Astrocyte of the cerebellum (primary cell): ENCODE measurements around the gene CRYGN.

Source experiments
- DNase-seq: peaks from one replicate; pipeline ENCODE4 v3.0.0-alpha.2; 2011; ENCODE audit warnings: low read depth
- H3K4me3 ChIP-seq: 2 replicates; pipeline ENCODE4 v1.5.1; 2011; ENCODE audit warnings: mild to moderate bottlenecking, low read depth, low read length, moderate library complexity
- in situ Hi-C: cut with HindIII; loops from 2 replicates; pipeline ENCODE4 v1.10.0; 2017; ENCODE audit warnings: low sequenced_read_pairs
- TF ChIP-seq, protein P1 (sequence below): IDR thresholded peaks from 2 replicates; pipeline ENCODE4 v1.5.1; 2012; ENCODE audit warnings: low read length, low read depth, moderate library complexity, mild to moderate bottlenecking; ENCODE audit errors: missing control alignments

Gene CRYGN

DNA sequence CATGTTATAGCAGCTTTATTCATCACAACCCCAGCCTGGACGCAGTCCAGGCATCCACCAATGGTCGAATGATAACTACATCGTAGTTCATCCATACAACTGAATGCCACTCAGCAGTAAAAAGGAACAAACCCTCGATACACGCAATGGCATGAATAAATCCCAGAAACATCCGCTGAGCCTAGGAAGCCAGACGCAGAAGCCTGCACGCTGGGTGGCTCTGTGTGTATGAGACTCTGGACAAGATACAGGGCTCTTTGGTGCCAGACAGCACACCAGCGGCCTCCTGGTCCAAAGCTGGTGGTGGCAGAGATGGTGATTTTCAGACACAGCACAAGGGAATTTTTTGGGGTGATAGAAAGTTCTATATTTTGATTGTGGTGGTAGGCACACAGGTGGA, 10.0 kb upstream of the CRYGN start:
- no peak for DNase-seq

DNA sequence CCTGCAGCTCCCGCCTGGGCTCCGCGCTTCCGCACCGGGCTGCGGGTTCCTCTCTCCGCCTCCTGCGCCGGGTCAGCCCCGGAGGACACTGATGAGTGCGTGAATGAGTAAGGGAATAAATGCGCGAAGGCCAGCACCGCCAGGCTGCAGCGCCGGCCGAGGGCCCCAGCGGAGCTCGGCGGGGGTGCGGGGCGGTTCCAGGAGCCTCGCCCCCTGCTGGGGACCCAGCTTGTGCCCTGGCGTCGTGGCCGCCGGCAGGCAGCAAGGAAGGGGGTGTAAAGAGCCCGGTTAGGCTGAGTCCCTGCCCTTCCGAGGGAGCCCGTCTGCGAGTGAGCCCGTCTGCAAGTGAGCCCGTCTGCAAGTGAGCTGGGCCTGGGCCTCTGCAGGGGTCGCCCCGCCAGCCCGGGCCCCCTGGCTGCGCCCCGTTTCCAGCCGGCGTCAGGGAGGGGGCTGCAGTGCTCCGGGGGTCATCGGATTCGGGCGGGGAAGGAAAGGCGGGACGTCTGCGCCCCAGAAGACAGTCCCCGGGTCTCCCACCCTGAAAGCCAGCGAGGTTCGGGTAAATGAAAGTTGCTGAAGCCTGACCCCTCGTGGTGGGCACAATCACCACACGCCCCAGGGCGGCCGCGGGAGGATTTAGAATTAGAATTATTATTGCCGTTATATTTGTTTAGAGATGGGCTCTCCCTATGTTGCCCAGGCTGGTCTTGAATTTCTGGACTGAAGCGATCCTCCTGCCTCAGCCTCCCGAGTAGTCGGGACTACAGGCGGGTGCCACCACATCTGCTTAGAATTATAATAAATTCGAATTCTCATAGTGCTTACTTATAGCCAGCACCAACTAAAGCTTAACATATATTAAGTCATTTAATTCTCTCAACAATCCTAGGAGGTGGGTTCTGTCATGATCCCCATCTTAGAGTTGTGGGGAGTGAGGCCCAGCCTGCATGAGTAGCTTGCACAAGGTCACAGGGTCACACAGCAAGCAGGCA, 8.6 kb upstream of the CRYGN start:
- H3K4me3 ChIP-seq: peak overlapping the region; percentile 27
- no peak for DNase-seq
- TF ChIP-seq, protein P1, sequence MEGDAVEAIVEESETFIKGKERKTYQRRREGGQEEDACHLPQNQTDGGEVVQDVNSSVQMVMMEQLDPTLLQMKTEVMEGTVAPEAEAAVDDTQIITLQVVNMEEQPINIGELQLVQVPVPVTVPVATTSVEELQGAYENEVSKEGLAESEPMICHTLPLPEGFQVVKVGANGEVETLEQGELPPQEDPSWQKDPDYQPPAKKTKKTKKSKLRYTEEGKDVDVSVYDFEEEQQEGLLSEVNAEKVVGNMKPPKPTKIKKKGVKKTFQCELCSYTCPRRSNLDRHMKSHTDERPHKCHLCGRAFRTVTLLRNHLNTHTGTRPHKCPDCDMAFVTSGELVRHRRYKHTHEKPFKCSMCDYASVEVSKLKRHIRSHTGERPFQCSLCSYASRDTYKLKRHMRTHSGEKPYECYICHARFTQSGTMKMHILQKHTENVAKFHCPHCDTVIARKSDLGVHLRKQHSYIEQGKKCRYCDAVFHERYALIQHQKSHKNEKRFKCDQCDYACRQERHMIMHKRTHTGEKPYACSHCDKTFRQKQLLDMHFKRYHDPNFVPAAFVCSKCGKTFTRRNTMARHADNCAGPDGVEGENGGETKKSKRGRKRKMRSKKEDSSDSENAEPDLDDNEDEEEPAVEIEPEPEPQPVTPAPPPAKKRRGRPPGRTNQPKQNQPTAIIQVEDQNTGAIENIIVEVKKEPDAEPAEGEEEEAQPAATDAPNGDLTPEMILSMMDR: peak; percentile 81
- in situ Hi-C loops: loop anchor here (5.0 kb wide), 1 partner anchor 81 kb away; no protein-coding TSS in a partner anchor

More for the DNA sequence above, 10.0 kb upstream of the CRYGN start:
- H3K4me3 ChIP-seq: no peak overlapping the region
- in situ Hi-C loops: loop anchor here (5.0 kb wide), 1 partner anchor 83 kb away; no protein-coding TSS in a partner anchor
- TF ChIP-seq, protein P1: no peak

DNA sequence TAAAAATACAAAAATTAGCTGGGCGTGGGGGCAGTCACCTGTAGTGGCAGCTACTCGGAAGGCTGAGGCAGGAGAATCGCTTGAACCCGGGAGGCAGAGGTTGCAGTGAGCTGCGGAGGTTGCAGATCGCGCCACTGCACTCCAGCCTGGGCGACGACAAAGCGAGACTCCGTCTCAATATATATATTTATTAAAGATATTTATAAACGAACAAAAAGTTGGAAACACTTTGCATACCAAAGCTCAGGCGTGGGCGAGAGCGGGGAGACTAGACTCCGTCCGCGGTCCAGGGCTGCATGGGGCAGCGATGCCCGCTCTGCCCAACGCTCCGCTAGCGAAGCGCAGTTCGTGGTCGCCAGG, 7.9 kb upstream of the CRYGN start:
- peak overlapping the region; percentile 27 for H3K4me3 ChIP-seq
- in situ Hi-C loops: loop anchor here (5.0 kb wide), 1 partner anchor 81 kb away; no protein-coding TSS in a partner anchor
- no peak for DNase-seq
- TF ChIP-seq, protein P1: no peak

DNA sequence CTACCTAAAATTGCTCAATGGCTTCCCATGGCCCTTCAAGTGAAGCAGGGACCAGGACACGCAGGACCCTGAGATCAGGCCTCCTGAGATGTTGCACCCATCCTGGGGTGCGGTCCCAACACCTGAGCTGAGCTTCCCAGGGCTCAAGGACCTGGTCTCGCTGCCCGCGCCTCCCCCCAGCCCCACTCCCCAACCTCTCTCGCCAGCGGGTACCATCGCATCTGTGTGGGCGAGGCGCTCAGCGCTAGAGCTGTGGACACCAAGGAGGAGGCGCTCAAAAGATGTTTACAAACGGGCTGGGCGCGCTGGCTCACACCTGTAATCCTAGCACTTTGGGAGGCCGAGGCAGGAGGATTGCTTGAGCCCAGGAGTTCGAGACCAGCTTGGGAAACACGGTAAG, 7.4 kb upstream of the CRYGN start:
- DNase-seq: no peak
- in situ Hi-C loops: loop anchor here (5.0 kb wide), 1 partner anchor 80 kb away; no protein-coding TSS in a partner anchor
- TF ChIP-seq, protein P1: no peak

DNA sequence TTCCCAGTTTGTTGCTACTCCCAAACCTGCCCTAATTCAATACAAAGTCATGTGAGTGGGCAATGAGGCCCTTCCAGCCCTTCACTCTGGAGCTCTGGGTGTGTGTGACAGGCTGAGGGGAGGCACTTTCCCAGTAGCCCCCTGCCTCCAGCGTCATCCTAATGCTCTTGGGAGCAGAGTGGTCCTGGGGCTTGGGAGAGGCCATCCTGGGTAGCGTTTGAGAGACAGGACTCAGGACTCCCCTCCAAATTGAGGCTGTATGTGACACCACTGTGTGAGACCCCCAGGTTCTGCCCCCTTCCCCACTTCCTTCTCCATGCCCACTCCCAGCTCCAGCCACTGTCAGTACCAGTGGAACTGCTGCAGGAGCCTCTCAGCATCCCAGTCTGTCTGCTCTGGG, 6.5 kb upstream of the CRYGN start:
- TF ChIP-seq, protein P1: no peak
- H3K4me3 ChIP-seq: no peak overlapping the region
- in situ Hi-C loops: loop anchor here (5.0 kb wide), 1 partner anchor 79 kb away; no protein-coding TSS in a partner anchor
- DNase-seq: no peak

More for the DNA sequence above, 7.4 kb upstream of the CRYGN start:
- no peak overlapping the region for H3K4me3 ChIP-seq

DNA sequence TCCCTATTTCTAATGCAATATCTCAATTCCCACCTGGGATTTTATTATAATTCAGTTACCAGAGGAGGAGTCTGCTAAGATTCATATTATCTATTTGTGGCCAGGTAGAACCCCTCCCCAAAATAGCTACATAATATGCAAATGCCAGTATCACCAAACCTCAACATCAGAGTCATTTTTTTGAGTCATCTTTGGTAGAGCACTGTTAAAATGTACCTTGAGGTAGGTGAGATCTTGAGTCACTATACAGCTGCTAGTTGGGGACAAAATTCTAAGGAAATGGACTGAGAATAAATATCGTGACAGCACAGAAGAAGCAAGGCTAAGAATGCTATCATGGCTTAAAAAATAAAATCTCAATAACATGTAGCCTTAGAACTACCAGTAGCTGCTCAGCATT, 4.7 kb upstream of the CRYGN start:
- in situ Hi-C loops: loop anchor here (5.0 kb wide), 1 partner anchor 77 kb away; no protein-coding TSS in a partner anchor
- TF ChIP-seq, protein P1: no peak
- H3K4me3 ChIP-seq: no peak overlapping the region
- DNase-seq: no peak
